Measurements from ENCODE around the gene CPXM2. TPM values are rescaled to one million over a fixed set of nuclear protein-coding genes. Genes with fewer than 3 reads are reported as not detected.

Gene CPXM2
- total RNA-seq, 1 experiment from 2014 or later, result not detected

DNA sequence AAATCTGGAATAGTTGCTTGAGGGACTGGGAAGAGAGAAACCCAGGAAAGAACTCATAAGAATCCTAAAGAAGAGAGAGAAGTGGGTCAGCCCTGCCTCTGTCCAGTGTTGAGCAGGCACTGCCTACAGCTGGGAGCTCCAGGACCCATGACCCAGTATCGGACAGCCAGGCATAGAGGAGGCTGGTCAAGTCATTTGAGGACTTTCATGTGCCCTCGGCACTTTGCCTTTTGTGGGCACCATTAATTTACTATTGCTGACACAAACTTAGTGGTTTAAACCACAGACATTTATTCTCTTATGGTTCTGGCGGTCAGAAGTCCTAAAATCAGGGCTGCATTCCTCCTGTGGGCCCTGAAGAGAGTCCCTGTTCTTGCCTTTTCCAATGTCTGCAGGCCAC lies 60.3 kb downstream of the CPXM2 start:
- intact Hi-C loops (cut with micrococcal nuclease; ENCODE audit: unreplicated experiment), result no loop called here
- H3K27me3 ChIP-seq (replicated peaks; ENCODE audit: control insufficient read depth, insufficient read depth, low read length), result no peaks in the 10 kb centered on the region
- CTCF ChIA-PET, result no interaction called here

DNA sequence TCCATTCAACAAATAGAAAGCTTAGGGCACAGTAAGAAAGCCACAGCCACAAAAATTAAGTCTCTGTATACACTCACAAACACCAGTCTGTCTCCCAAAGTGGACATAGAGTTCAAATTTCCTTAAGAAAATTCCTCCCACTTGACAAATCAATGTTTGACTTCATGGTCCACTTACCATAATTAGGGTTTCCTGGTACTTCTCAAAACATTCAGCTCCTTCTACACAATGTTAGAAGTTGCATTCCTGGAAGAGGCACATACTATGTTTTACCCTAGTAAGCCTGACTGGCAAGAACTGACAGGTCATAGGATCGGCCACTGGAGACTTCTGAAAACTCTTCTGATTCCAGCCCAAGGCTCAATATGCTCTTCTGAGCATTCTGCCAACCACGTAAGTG lies 70.5 kb downstream of the CPXM2 start:
- Mint-ChIP-seq H3K27ac (ENCODE audit: unreplicated experiment) (no peak overlapping the region), H3K36me3 (ENCODE audit: insufficient read depth, unreplicated experiment) (no peaks in the 10 kb centered on the region), H3K4me3 (ENCODE audit: unreplicated experiment) (no peak overlapping the region), H3K9me3 (ENCODE audit: unreplicated experiment) (no peaks in the 10 kb centered on the region), H3K27me3 (ENCODE audit: insufficient read depth, unreplicated experiment) (peaks cover 4% of the 10 kb centered on the region), H3K4me1 (ENCODE audit: low read depth, unreplicated experiment) (no peaks in the 10 kb centered on the region)
- Histone ChIP-seq H3K4me3 (ENCODE audit: low read depth, low read length) (no peak overlapping the region), H3K36me3 (ENCODE audit: control insufficient read depth, insufficient read depth, low read length) (no peaks in the 10 kb centered on the region), H3K9me3 (no peaks in the 10 kb centered on the region), H3K4me1 (no peaks in the 10 kb centered on the region), H3K27me3 (replicated peaks; ENCODE audit: control insufficient read depth, insufficient read depth, low read length) (no peaks in the 10 kb centered on the region)
- TF ChIP-seq, protein P1, sequence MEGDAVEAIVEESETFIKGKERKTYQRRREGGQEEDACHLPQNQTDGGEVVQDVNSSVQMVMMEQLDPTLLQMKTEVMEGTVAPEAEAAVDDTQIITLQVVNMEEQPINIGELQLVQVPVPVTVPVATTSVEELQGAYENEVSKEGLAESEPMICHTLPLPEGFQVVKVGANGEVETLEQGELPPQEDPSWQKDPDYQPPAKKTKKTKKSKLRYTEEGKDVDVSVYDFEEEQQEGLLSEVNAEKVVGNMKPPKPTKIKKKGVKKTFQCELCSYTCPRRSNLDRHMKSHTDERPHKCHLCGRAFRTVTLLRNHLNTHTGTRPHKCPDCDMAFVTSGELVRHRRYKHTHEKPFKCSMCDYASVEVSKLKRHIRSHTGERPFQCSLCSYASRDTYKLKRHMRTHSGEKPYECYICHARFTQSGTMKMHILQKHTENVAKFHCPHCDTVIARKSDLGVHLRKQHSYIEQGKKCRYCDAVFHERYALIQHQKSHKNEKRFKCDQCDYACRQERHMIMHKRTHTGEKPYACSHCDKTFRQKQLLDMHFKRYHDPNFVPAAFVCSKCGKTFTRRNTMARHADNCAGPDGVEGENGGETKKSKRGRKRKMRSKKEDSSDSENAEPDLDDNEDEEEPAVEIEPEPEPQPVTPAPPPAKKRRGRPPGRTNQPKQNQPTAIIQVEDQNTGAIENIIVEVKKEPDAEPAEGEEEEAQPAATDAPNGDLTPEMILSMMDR (IDR thresholded peaks at IDR 0.05; ENCODE audit: insufficient read depth in 1 of 2, low read depth in 1 of 2, low read length in 1 of 2, severe bottlenecking in 1 of 2, unreplicated experiment in 1 of 2), result no peak
- DNase-seq, result no peak
- CTCF ChIA-PET, result no interaction called here
- BruUV-seq (replicated peaks), result no TSS peak
- intact Hi-C loops (cut with micrococcal nuclease; ENCODE audit: unreplicated experiment), result no loop called here
- POLR2A ChIA-PET, result no interaction called here

More for the DNA sequence above, 60.3 kb downstream of the CPXM2 start:
- BruUV-seq (replicated peaks), result no TSS peak
- Histone ChIP-seq H3K4me1 (no peaks in the 10 kb centered on the region), H3K9me3 (no peaks in the 10 kb centered on the region), H3K36me3 (ENCODE audit: control insufficient read depth, insufficient read depth, low read length) (no peaks in the 10 kb centered on the region), H3K4me3 (ENCODE audit: low read depth, low read length) (no peak overlapping the region)
- TF ChIP-seq, protein P1 (IDR thresholded peaks at IDR 0.05; ENCODE audit: insufficient read depth in 1 of 2, low read depth in 1 of 2, low read length in 1 of 2, severe bottlenecking in 1 of 2, unreplicated experiment in 1 of 2), result no peak
- H3K27me3 Mint-ChIP-seq (ENCODE audit: insufficient read depth, unreplicated experiment), result peaks cover 6% of the 10 kb centered on the region
- H3K4me1 Mint-ChIP-seq (ENCODE audit: low read depth, unreplicated experiment), result no peaks in the 10 kb centered on the region
- no peaks in the 10 kb centered on the region for H3K9me3 Mint-ChIP-seq (ENCODE audit: unreplicated experiment)
- no peak overlapping the region for H3K4me3 Mint-ChIP-seq (ENCODE audit: unreplicated experiment)
- H3K27ac Mint-ChIP-seq (ENCODE audit: unreplicated experiment), result no peak overlapping the region
- no peak for DNase-seq
- H3K36me3 Mint-ChIP-seq (ENCODE audit: insufficient read depth, unreplicated experiment), result no peaks in the 10 kb centered on the region
- POLR2A ChIA-PET, result no interaction called here

DNA sequence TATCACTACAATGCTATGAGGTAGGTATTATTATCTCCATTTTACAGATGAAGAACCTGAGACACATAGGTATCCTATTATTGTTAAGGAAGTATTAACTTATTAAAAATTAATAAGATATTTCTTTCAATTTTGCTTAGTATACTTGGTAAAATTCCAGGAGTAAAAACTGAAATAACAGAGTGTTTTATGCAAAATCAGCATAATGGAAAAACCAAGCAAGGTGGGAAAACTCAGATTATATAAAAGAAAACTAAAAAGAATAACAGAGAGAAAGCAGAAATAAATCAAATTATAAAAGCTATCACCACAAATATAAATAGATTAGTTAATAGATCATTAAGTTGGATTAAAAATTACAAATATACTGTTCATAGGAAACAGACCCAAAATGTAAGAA lies 82.0 kb downstream of the CPXM2 start:
- CTCF ChIA-PET, result no interaction called here
- H3K9me3 Mint-ChIP-seq (ENCODE audit: unreplicated experiment), result no peaks in the 10 kb centered on the region

More for the DNA sequence above, 82.0 kb downstream of the CPXM2 start:
- POLR2A ChIA-PET, result no interaction called here
- Histone ChIP-seq H3K36me3 (ENCODE audit: control insufficient read depth, insufficient read depth, low read length) (no peaks in the 10 kb centered on the region), H3K4me3 (ENCODE audit: low read depth, low read length) (no peak overlapping the region), H3K4me1 (no peaks in the 10 kb centered on the region), H3K9me3 (peaks cover 5% of the 10 kb centered on the region; the same call in 1 of the 2 replicates), H3K27me3 (replicated peaks; ENCODE audit: control insufficient read depth, insufficient read depth, low read length) (no peaks in the 10 kb centered on the region; the same call in 1 of the 2 replicates)
- TF ChIP-seq, protein P1 (IDR thresholded peaks at IDR 0.05; ENCODE audit: insufficient read depth in 1 of 2, low read depth in 1 of 2, low read length in 1 of 2, severe bottlenecking in 1 of 2, unreplicated experiment in 1 of 2), result no peak
- intact Hi-C loops (cut with micrococcal nuclease; ENCODE audit: unreplicated experiment), result no loop called here
- Mint-ChIP-seq H3K27me3 (ENCODE audit: insufficient read depth, unreplicated experiment) (peaks cover 4% of the 10 kb centered on the region), H3K4me3 (ENCODE audit: unreplicated experiment) (no peak overlapping the region), H3K27ac (ENCODE audit: unreplicated experiment) (no peak overlapping the region), H3K36me3 (ENCODE audit: insufficient read depth, unreplicated experiment) (no peaks in the 10 kb centered on the region), H3K4me1 (ENCODE audit: low read depth, unreplicated experiment) (no peaks in the 10 kb centered on the region)
- no TSS peak for BruUV-seq (replicated peaks)
- DNase-seq, result no peak

All from Caco-2 (cell line).